NCI-H69 (cell line): Measurements from ENCODE around the gene KIAA0513.
"Not testable (repeated sequence)": the region's sequence is repeated elsewhere in the genome, so short reads cannot be mapped to it uniquely, and the experiment has no call there.

Source experiments
- DNase-seq: peaks from one replicate; lab custom pipeline; 2025; lab: John Stamatoyannopoulos, UW

Gene KIAA0513

GRCh38 chr16:85049706-85050305 is 22.2 kb downstream of the KIAA0513 start:
- no peak for DNase-seq

GRCh38 chr16:85051067-85051581 is 23.5 kb downstream of the KIAA0513 start:
- DNase-seq: no peak

GRCh38 chr16:85051683-85052082 is 24.1 kb downstream of the KIAA0513 start:
- no peak for DNase-seq

GRCh38 chr16:85052536-85052935 is 24.9 kb downstream of the KIAA0513 start:
- no peak for DNase-seq

GRCh38 chr16:85054321-85054720 is 26.7 kb downstream of the KIAA0513 start:
- not testable (repeated sequence) for DNase-seq

- DNase-seq: no peak
These were observed 27.4 kb downstream of the KIAA0513 start for GRCh38 chr16:85054948-85055492.

GRCh38 chr16:85055493-85056210 is 28.1 kb downstream of the KIAA0513 start:
- no peak for DNase-seq

- DNase-seq: peak; percentile 2
These were observed 28.7 kb downstream of the KIAA0513 start for GRCh38 chr16:85056211-85056748.

- DNase-seq: peak; percentile 50
These were observed 29.8 kb downstream of the KIAA0513 start for GRCh38 chr16:85057212-85057889.

GRCh38 chr16:85057948-85058347 is 30.4 kb downstream of the KIAA0513 start:
- no peak for DNase-seq

GRCh38 chr16:85058909-85059308 is 31.3 kb downstream of the KIAA0513 start:
- no peak for DNase-seq

GRCh38 chr16:85061566-85061965 is 34.0 kb downstream of the KIAA0513 start:
- no peak for DNase-seq

GRCh38 chr16:85062323-85062722 is 34.7 kb downstream of the KIAA0513 start:
- DNase-seq: no peak

- DNase-seq: no peak
These were observed 35.2 kb downstream of the KIAA0513 start for GRCh38 chr16:85062845-85063244.

- DNase-seq: no peak
These were observed 36.6 kb downstream of the KIAA0513 start for GRCh38 chr16:85064186-85064585.

GRCh38 chr16:85065099-85065498 is 37.5 kb downstream of the KIAA0513 start:
- DNase-seq: no peak

GRCh38 chr16:85066346-85066885 is 38.8 kb downstream of the KIAA0513 start:
- DNase-seq: no peak

- no peak for DNase-seq
These were observed 39.4 kb downstream of the KIAA0513 start for GRCh38 chr16:85067024-85067423.

GRCh38 chr16:85067426-85067825 is 39.8 kb downstream of the KIAA0513 start:
- DNase-seq: no peak

- DNase-seq: no peak
These were observed 41.2 kb downstream of the KIAA0513 start for GRCh38 chr16:85068746-85069145.

- DNase-seq: no peak
These were observed 41.6 kb downstream of the KIAA0513 start for GRCh38 chr16:85069171-85069570.
